ENCODE data around the gene SOX15.

- TF ChIP-seq, protein P1, sequence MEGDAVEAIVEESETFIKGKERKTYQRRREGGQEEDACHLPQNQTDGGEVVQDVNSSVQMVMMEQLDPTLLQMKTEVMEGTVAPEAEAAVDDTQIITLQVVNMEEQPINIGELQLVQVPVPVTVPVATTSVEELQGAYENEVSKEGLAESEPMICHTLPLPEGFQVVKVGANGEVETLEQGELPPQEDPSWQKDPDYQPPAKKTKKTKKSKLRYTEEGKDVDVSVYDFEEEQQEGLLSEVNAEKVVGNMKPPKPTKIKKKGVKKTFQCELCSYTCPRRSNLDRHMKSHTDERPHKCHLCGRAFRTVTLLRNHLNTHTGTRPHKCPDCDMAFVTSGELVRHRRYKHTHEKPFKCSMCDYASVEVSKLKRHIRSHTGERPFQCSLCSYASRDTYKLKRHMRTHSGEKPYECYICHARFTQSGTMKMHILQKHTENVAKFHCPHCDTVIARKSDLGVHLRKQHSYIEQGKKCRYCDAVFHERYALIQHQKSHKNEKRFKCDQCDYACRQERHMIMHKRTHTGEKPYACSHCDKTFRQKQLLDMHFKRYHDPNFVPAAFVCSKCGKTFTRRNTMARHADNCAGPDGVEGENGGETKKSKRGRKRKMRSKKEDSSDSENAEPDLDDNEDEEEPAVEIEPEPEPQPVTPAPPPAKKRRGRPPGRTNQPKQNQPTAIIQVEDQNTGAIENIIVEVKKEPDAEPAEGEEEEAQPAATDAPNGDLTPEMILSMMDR (conservative IDR thresholded peaks at IDR 0.05; ENCODE audit: low read depth, low read length): no peak
- TF ChIP-seq EZH2 (IDR thresholded peaks at IDR 0.05; ENCODE audit: low read length, unreplicated experiment): no peak
Observed at GRCh38 chr17:7629939-7630571, 40.2 kb upstream of the SOX15 start, which contains the start of gene SHBG.
